HepG2 (cell line): Measurements from ENCODE around the gene KCND3. TPM values are rescaled to one million over a fixed set of nuclear protein-coding genes. Genes with fewer than 3 reads are reported as not detected.

Experiments used
- ATAC-seq: fragments of 200-7000 bp; cut with Tn5 transposase; 3 replicates; pipeline ENCODE4 v1.9.1; 2020; ENCODE audit warnings: mild to moderate bottlenecking, moderate library complexity
- BruUV-seq: library from RNA; stranded (reverse); fragments of 400-500 nt; replicated peaks from 2 replicates; lab custom pipeline; 2021; lab: Mats Ljungman, UMichigan
- CTCF ChIA-PET: fragments of 300-600 bp; formaldehyde crosslinking; extraction: SDS; loops from one replicate; lab custom pipeline; 2021; ENCODE audit warnings: low total read pairs, inconsistent platforms, low intra/inter-chr PET ratio; lab: Yijun Ruan, JAX
- POLR2A ChIA-PET: fragments of 350-600 bp; sonication (Branson Sonifier 250); formaldehyde crosslinking; loops from one replicate; lab custom pipeline; 2020; ENCODE audit warnings: antibody characterized with exemption, inconsistent platforms; lab: Yijun Ruan, JAX
- DNase-seq: peaks from one replicate; pipeline ENCODE4 v3.0.0-alpha.2; 2015; ENCODE audit warnings: low spot score
- FAIRE-seq: peaks from 3 replicates; lab custom pipeline; 2011; peaks lifted over from hg19 to GRCh38; lab: Jason Lieb, UNC
- H2AFZ ChIP-seq: one replicate; pipeline ENCODE4 v1.6.1; 2011; ENCODE audit warnings: low read length, inconsistent platforms
- H3K27ac ChIP-seq: fragments of 300-600 bp; 3 replicates; pipeline ENCODE4 v1.8.0; 2011; ENCODE audit warnings: mixed run types, mild to moderate bottlenecking, mixed read lengths, low read length, inconsistent platforms; ENCODE audit not compliant: insufficient read depth; ENCODE audit errors: extremely low read length
- H3K27me3 ChIP-seq, 2 experiments: fragments of 200-600 bp in 1 of 2; 2 replicates in 1 of 2; 3 replicates in 1 of 2; pipeline versions ENCODE4 v1.6.0 to v1.8.0; 2011; ENCODE audit warnings: low read length in 2 of 2, mild to moderate bottlenecking in 2 of 2, moderate library complexity in 2 of 2, inconsistent platforms in 1 of 2; ENCODE audit not compliant: insufficient read depth in 2 of 2, control insufficient read depth in 1 of 2
- H3K36me3 ChIP-seq, 2 experiments: fragments of 200-600 bp in 1 of 2; replicated peaks in 1 of 2; 2 replicates in 1 of 2; 3 replicates in 1 of 2; pipeline versions ENCODE4 v1.5.1 to v1.8.0; 2011; ENCODE audit warnings: low read length in 2 of 2, inconsistent platforms in 1 of 2; ENCODE audit not compliant: insufficient read depth in 2 of 2, control insufficient read depth in 1 of 2
- H3K4me1 ChIP-seq: 2 replicates; pipeline ENCODE4 v1.5.1; 2012; ENCODE audit warnings: low read length, inconsistent platforms; ENCODE audit not compliant: insufficient read depth
- H3K4me2 ChIP-seq: 2 replicates; pipeline ENCODE4 v1.6.0; 2011; ENCODE audit warnings: low read depth, low read length, inconsistent platforms
- H3K4me3 ChIP-seq, 3 experiments: fragments of 200-600 bp in 1 of 3; sonication (generic), shearing (Covaris generic) in 1 of 3; replicated peaks in 1 of 3; 2 replicates each; pipeline ENCODE4 v1.5.1; 2011 to 2016; ENCODE audit warnings: low read length in 3 of 3, inconsistent platforms in 2 of 3, low read depth in 2 of 3, mild to moderate bottlenecking in 2 of 3, control low read depth in 1 of 3, mixed read lengths in 1 of 3; ENCODE audit not compliant: insufficient read depth in 1 of 3
- H3K79me2 ChIP-seq: one replicate; pipeline ENCODE4 v1.6.1; 2011; ENCODE audit warnings: low read length, inconsistent platforms; ENCODE audit not compliant: insufficient read depth
- H3K9ac ChIP-seq: 2 replicates; pipeline ENCODE4 v1.6.0; 2011; ENCODE audit warnings: mild to moderate bottlenecking, low read depth, low read length, inconsistent platforms; ENCODE audit not compliant: insufficient read depth
- H3K9me3 ChIP-seq: 2 replicates; pipeline ENCODE4 v1.5.1; 2012; ENCODE audit warnings: mild to moderate bottlenecking, low read length
- H4K20me1 ChIP-seq: 2 replicates; pipeline ENCODE4 v1.6.0; 2011; ENCODE audit warnings: inconsistent platforms, mild to moderate bottlenecking, low read length, moderate library complexity; ENCODE audit not compliant: insufficient read depth
- AHR ChIP-seq: IDR thresholded peaks from 2 replicates; pipeline ENCODE4 v1.6.1; 2018; ENCODE audit warnings: missing genetic modification reagents, missing compliant biosample characterization
- ELF1 ChIP-seq: sonication (generic); formaldehyde crosslinking; IDR thresholded peaks from 2 replicates; pipeline ENCODE4 v1.4.0; 2020; ENCODE audit warnings: missing genetic modification reagents
- FOXP1 ChIP-seq, 2 experiments: fragments of 450-650 bp in 1 of 2; IDR thresholded peaks; 2 replicates each; pipeline ENCODE4 v1.6.1; 2017 to 2018; ENCODE audit warnings: antibody characterized with exemption in 1 of 2
- MIER2 ChIP-seq: IDR thresholded peaks from 2 replicates; pipeline ENCODE4 v1.6.1; 2016; ENCODE audit warnings: missing biosample characterization, missing genetic modification reagents
- REXO4 ChIP-seq: sonication (generic); formaldehyde crosslinking; IDR thresholded peaks from 2 replicates; pipeline ENCODE4 v1.8.0; 2022; ENCODE audit warnings: missing genetic modification reagents, mild to moderate bottlenecking, borderline replicate concordance
- TCF7 ChIP-seq: sonication (generic); IDR thresholded peaks from 2 replicates; pipeline ENCODE4 v1.6.1; 2016; ENCODE audit warnings: antibody characterized with exemption, low read depth
- ZNF230 ChIP-seq: sonication (generic); formaldehyde crosslinking; IDR thresholded peaks from 2 replicates; pipeline ENCODE4 v1.4.0; 2020; ENCODE audit warnings: mild to moderate bottlenecking, missing genetic modification reagents
- ZNF724P ChIP-seq: sonication (generic); formaldehyde crosslinking; IDR thresholded peaks from 2 replicates; pipeline ENCODE4 v1.8.0; 2022; ENCODE audit warnings: missing genetic modification reagents, borderline replicate concordance
- ZNF749 ChIP-seq: sonication (generic); formaldehyde crosslinking; IDR thresholded peaks from 2 replicates; pipeline ENCODE4 v1.8.0; 2022; ENCODE audit warnings: mild to moderate bottlenecking, missing genetic modification reagents, moderate library complexity, borderline replicate concordance
- ZNF780A ChIP-seq: sonication (generic); formaldehyde crosslinking; IDR thresholded peaks from 2 replicates; pipeline ENCODE4 v1.8.0; 2022; ENCODE audit warnings: mild to moderate bottlenecking, missing genetic modification reagents, moderate library complexity
- ZSCAN30 ChIP-seq: sonication (generic); formaldehyde crosslinking; IDR thresholded peaks from 2 replicates; pipeline ENCODE4 v1.5.0; 2020; ENCODE audit warnings: mild to moderate bottlenecking, missing genetic modification reagents
- WGBS: methylation state at CpG from one replicate; pipeline ENCODE4 v1.1.6; 2017; ENCODE audit warnings: low lambda C conversion rate; 5-methylcytosine and 5-hydroxymethylcytosine counted together
- in situ Hi-C: cut with HindIII; loops from 2 replicates; pipeline ENCODE4 v1.10.0; 2017; ENCODE audit warnings: low pct_unique_long_range_greater_than_20kb; ENCODE audit not compliant: extremely low pct_ligation_motif_present
- intact Hi-C: fragments of 100-400 bp; cut with micrococcal nuclease; formaldehyde crosslinking; loops from one replicate; pipeline ENCODE4 v1.10.0; 2022; ENCODE audit not compliant: unreplicated experiment
- polyA plus RNA-seq, 8 experiments: library from polyadenylated mRNA; depleted of rRNA in 3 of 8; stranded (reverse) in 7 of 8; unstranded in 1 of 8; fragments of >200 nt; fragmentation: Illumina TruSeq in 4 of 8; extraction: Trizol in 4 of 8; gene quantifications; 2 replicates each; pipeline versions ENCODE4 v1.2.1 to v1.2.3, GENCODE V29; 2011 to 2016; ENCODE audit warnings: low read depth in 4 of 8, missing spikeins in 1 of 8, mixed read lengths in 1 of 8; ENCODE audit not compliant: insufficient read depth in 1 of 8
- total RNA-seq, 5 experiments: library from RNA; depleted of rRNA; stranded (reverse); fragments of >200 nt; fragmentation: Illumina TruSeq; extraction: Trizol; gene quantifications; 2 replicates each; pipeline ENCODE4 v1.2.3, GENCODE V29; 2016; ENCODE audit warnings: low read depth in 1 of 5
- TF ChIP-seq, protein P1 (sequence below): sonication (generic); formaldehyde crosslinking; IDR thresholded peaks from 2 replicates; pipeline ENCODE4 v1.4.0; 2020; ENCODE audit warnings: mild to moderate bottlenecking, missing genetic modification reagents
- TF ChIP-seq, protein P2 (sequence below): sonication (generic); formaldehyde crosslinking; IDR thresholded peaks from 2 replicates; pipeline ENCODE4 v1.8.0; 2022; ENCODE audit warnings: mild to moderate bottlenecking, missing genetic modification reagents, borderline replicate concordance

The KCND3 gene
- total and polyA plus RNA-seq, 2 of the 13 experiments (the other 11 are each of a cell fraction or from before 2014, with no cell fraction given): 0.04 TPM; not detected in 1

DNA sequence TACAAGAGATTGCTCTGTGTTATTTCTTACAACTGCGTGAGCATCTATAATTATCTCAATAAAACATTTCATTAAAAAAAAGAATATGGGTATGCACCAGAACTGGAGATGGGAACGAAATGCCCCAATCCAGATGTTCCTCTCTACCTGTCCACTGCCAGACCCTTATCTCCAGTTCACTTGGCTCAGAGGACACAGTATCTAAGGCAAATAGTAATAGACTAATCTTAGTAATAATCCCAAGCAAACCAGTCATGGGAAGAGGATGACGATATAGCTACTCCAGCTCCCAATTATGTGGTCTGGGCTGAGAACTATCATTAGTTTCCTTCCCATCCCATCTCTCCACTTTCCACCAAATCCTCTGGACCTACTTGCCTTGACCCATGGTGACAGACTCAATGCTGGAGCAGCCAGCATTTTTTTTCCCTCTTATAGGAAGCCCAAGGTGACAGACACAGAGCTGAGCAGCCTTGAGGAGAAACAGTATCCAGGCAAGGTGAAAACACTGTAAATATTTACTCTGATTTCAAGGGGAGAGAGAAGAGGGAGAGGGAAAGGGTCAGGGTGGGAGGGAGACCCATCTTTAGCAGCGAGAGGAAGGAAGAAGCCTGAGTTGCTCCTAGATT lies 205.1 kb downstream of the KCND3 start (continued):
- TF ChIP-seq, protein P1, sequence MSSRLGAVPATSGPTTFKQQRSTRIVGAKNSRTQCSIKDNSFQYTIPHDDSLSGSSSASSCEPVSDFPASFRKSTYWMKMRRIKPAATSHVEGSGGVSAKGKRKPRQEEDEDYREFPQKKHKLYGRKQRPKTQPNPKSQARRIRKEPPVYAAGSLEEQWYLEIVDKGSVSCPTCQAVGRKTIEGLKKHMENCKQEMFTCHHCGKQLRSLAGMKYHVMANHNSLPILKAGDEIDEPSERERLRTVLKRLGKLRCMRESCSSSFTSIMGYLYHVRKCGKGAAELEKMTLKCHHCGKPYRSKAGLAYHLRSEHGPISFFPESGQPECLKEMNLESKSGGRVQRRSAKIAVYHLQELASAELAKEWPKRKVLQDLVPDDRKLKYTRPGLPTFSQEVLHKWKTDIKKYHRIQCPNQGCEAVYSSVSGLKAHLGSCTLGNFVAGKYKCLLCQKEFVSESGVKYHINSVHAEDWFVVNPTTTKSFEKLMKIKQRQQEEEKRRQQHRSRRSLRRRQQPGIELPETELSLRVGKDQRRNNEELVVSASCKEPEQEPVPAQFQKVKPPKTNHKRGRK (CRISPR knock-in tag): no peak
- no peak for TF ChIP-seq ZNF749 (CRISPR knock-in tag)
- TF ChIP-seq ELF1 (CRISPR knock-in tag): no peak
- TF ChIP-seq ZNF724P (CRISPR knock-in tag): no peak
- TF ChIP-seq REXO4 (CRISPR knock-in tag): no peak
- no peak for TF ChIP-seq MIER2 (CRISPR knock-in tag)
- TF ChIP-seq TCF7: no peak
- no peak for TF ChIP-seq ZNF230 (CRISPR knock-in tag)
- TF ChIP-seq, protein P2, sequence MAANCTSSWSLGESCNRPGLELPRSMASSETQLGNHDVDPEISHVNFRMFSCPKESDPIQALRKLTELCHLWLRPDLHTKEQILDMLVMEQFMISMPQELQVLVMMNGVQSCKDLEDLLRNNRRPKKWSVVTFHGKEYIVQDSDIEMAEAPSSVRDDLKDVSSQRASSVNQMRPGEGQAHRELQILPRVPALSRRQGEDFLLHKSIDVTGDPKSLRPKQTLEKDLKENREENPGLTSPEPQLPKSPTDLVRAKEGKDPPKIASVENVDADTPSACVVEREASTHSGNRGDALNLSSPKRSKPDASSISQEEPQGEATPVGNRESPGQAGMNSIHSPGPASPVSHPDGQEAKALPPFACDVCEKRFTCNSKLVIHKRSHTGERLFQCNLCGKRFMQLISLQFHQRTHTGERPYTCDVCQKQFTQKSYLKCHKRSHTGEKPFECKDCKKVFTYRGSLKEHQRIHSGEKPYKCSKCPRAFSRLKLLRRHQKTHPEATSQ (CRISPR knock-in tag): no peak
- TF ChIP-seq, all 625 proteins: peak for 0

DNA sequence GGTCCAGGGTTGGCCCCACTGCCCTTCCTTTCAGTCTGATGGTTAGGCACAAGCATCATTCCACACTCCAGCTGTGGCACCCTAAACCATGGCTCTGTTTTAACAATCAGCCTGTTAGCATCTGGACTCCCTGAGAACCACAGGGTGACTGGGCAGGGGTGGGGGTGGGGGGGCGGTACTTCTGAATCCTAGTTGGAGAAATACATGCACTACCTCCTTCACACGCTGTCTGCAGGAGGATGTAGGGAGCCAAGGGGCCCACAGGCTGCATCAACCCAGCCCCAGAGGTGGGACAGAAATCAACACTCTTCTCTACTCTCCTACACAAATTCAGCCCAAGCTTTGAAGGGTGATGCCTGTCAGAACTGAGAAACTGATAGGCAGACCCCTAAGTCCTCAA lies 209.9 kb downstream of the KCND3 start:
- TF ChIP-seq AHR (CRISPR knock-in tag): no peak
- TF ChIP-seq ZNF780A: no peak
- TF ChIP-seq FOXP1 (IDR thresholded peaks at IDR 0.05): no peak
- TF ChIP-seq FOXP1 (CRISPR knock-in tag; IDR thresholded peaks at IDR 0.05): no peak
- TF ChIP-seq ZSCAN30: no peak
- TF ChIP-seq, all 625 proteins: peak for 0
- intact Hi-C loops (no loop called here), in situ Hi-C loops (no loop called here)
- FAIRE-seq: no peak
- Histone ChIP-seq H2AFZ (no peak overlapping the region), H3K9me3 (no peaks in the 10 kb centered on the region), H3K9ac (no peak overlapping the region), H3K4me2 (no peak overlapping the region), H3K79me2 (no peaks in the 10 kb centered on the region), H3K4me1 (peaks cover 6% of the 10 kb centered on the region; the same call in 1 of the 2 replicates), H3K27me3 (no peaks in the 10 kb centered on the region; a peak in 1 of 5 replicates), H4K20me1 (no peaks in the 10 kb centered on the region), H3K36me3 (no peaks in the 10 kb centered on the region), H3K4me3 (no peak overlapping the region), H3K27ac (no peak overlapping the region)
- no peak for DNase-seq
- BruUV-seq: no TSS peak
- ChIA-PET CTCF (no interaction called here), POLR2A (no interaction called here)
- ATAC-seq: no peak
- WGBS: no CpG with 5 or more reads among the region's 2 CpGs
